Heart right ventricle (tissue), 16 donors: Measurements from ENCODE around the gene SLC17A5. TPM values are rescaled to one million over a fixed set of nuclear protein-coding genes. Genes with fewer than 3 reads are reported as not detected.
"Not testable (repeated sequence)": the region's sequence is repeated elsewhere in the genome, so short reads cannot be mapped to it uniquely, and the experiment has no call there.

Experiments
- ATAC-seq, 8 donors: fragments of 200-7000 bp; cut with Tn5 transposase; one replicate each; pipeline ENCODE4 v1.9.1; 2020; ENCODE audit warnings: mild to moderate bottlenecking in 8 of 8, moderate library complexity in 8 of 8, moderate number of reproducible peaks in 1 of 8
- DNase-seq, 2 donors: peaks; one replicate each; pipeline ENCODE4 v3.0.0-alpha.2; 2020
- H3K27ac ChIP-seq, 10 donors: fragments of 200-600 bp; sonication (generic) in 2 of 10; one replicate each; pipeline versions ENCODE4 v1.5.0 to v1.8.0; 2020 to 2022; ENCODE audit warnings: mild to moderate bottlenecking in 3 of 10
- H3K27me3 ChIP-seq, 7 donors: fragments of 200-600 bp; one replicate each; pipeline ENCODE4 v1.8.0; 2021 to 2022; ENCODE audit warnings: mild to moderate bottlenecking in 2 of 7
- H3K36me3 ChIP-seq, 9 donors: fragments of 200-600 bp; sonication (generic) in 1 of 9; one replicate each; pipeline versions ENCODE4 v1.5.0 to v1.8.0; 2020 to 2022; ENCODE audit warnings: mild to moderate bottlenecking in 2 of 9
- H3K4me1 ChIP-seq, 9 donors: fragments of 200-600 bp; sonication (generic) in 1 of 9; one replicate each; pipeline versions ENCODE4 v1.5.0 to v1.8.0; 2020 to 2022; ENCODE audit warnings: mild to moderate bottlenecking in 4 of 9
- H3K4me3 ChIP-seq, 10 donors: fragments of 200-600 bp; sonication (generic) in 2 of 10; one replicate each; pipeline versions ENCODE4 v1.5.0 to v1.8.0; 2020 to 2022; ENCODE audit warnings: mild to moderate bottlenecking in 7 of 10, moderate library complexity in 2 of 10
- H3K9me3 ChIP-seq, 11 donors: fragments of 200-600 bp in 10 of 11; sonication (generic) in 2 of 11; one replicate each; pipeline versions ENCODE4 v1.5.0 to v1.8.0; 2013 to 2022; ENCODE audit warnings: mild to moderate bottlenecking in 2 of 11, control low read depth in 1 of 11, moderate library complexity in 1 of 11
- CTCF ChIP-seq, 9 donors: fragments of 200-600 bp; sonication (generic) in 2 of 9; IDR thresholded peaks; one replicate each; pipeline versions ENCODE4 v1.5.0 to v1.8.0; 2021 to 2022; ENCODE audit warnings: antibody characterized with exemption in 9 of 9, mild to moderate bottlenecking in 5 of 9, moderate library complexity in 1 of 9
- WGBS, 2 donors: extraction: QIAGEN DNeasy Blood & Tissue Kit; methylation state at CpG; one replicate each; pipeline ENCODE4 v1.1.7; 2013; ENCODE audit warnings: inconsistent platforms in 1 of 2; 5-methylcytosine and 5-hydroxymethylcytosine counted together
- intact Hi-C, 10 donors: fragments of 100-400 bp; cut with DNase I; formaldehyde crosslinking; loops; one replicate each; pipeline versions ENCODE4 v1.11.1 to v1.14.2; 2022
- polyA plus RNA-seq, 2 donors: library from polyadenylated mRNA; stranded (reverse); fragments of 200-250 nt; gene quantifications; one replicate each; pipeline ENCODE4 v1.2.3, GENCODE V29; 2013
- total RNA-seq, 10 donors: library from RNA; stranded (reverse); fragmentation: NEBNext Ultra II Directional in 3 of 10; extraction: Animal tissue kit (Norgen Biotek cat#: 25700) in 3 of 10; gene quantifications; one replicate each; pipeline versions ENCODE4 v1.2.1 to v1.2.4, GENCODE V29; 2021 to 2023
- donor health status: Arrhythmogenic right ventricular cardiomyopathy.
- donor health status: ischemic (EF 13 %, LVEDD 7.1; RV severe dilation, severe dysfunction).
- donor health status: healthy with polysubstance abuse.
- donor health status: DM: no; HTN: yes; CAD: no.
- donor health status: DM: no; HTN: no; CAD: no.
- donor health status: ischemic (EF 25% LVEDD 6.9; RV normal size, moderate dysfunction).
- donor health status: ischemic (EF 25% LVEDD 5.7; RV mildly dilated, moderate dysfunction).
- donor health status: healthy.
- donor health status: DM: yes; HTN: yes; CAD: no.
- donor health status: Ischemic cardiomyopathy.
- donor health status: ischemic (EF 35%, LVEDD 5.7; RV mildly dilated, moderate dysfunction).
- donor health status: nonischemic (EF 11% LVEDD 7.7; RV severe dilation, severe dysfunction).
- donor health status: DM: yes; HTN: yes; CAD: no.
- donor health status: PGD.
- donor health status: ischemic (EF 29% LVEDD 5.4; RV normal size, mild dysfunction).
- donor health status: nonischemic (EF 23%, LVEDD 6.1; RV moderate dilation, normal function).

SLC17A5 gene
- total and polyA plus RNA-seq, 12 donors, result 1.9 to 7.6 (median 4.7) TPM

GRCh38 chr6:73632346-73632745 lies 21.4 kb downstream of the SLC17A5 start:
- peaks cover 0 to 100% (median 33%) of the 10 kb centered on the region in 9 donors for H3K36me3 ChIP-seq
- H3K27ac ChIP-seq, result no peak overlapping the region
- intact Hi-C loops, result no loop called here
- H3K4me3 ChIP-seq, result no peak overlapping the region
- H3K27me3 ChIP-seq, result no peaks in the 10 kb centered on the region
- no peak for DNase-seq
- no peak for ATAC-seq
- no peak for TF ChIP-seq CTCF (IDR thresholded peaks at IDR 0.05)
- H3K9me3 ChIP-seq, result no peaks in the 10 kb centered on the region
- WGBS, 2 donors, result 94 to 96% methylated on average over 7 of the region's 7 CpGs
- peaks cover 0 to 4% (median 0%) of the 10 kb centered on the region in 9 donors for H3K4me1 ChIP-seq

GRCh38 chr6:73631849-73632248 lies 21.9 kb downstream of the SLC17A5 start:
- WGBS, 2 donors, result 94 to 95% methylated on average over 5 of the region's 5 CpGs
- DNase-seq, result no peak

GRCh38 chr6:73630401-73630800 lies 23.4 kb downstream of the SLC17A5 start:
- Histone ChIP-seq H3K4me1 (no peaks in the 10 kb centered on the region), H3K36me3 (peaks cover 0 to 100% (median 35%) of the 10 kb centered on the region in 9 donors)
- no peak for ATAC-seq

More at GRCh38 chr6:73631849-73632248, 21.9 kb downstream of the SLC17A5 start:
- Histone ChIP-seq H3K4me1 (peaks cover 0 to 4% (median 0%) of the 10 kb centered on the region in 9 donors), H3K27me3 (no peaks in the 10 kb centered on the region), H3K9me3 (no peaks in the 10 kb centered on the region), H3K27ac (no peak overlapping the region), H3K36me3 (peaks cover 0 to 100% (median 38%) of the 10 kb centered on the region in 9 donors), H3K4me3 (no peak overlapping the region)
- no peak for ATAC-seq
- TF ChIP-seq CTCF (IDR thresholded peaks at IDR 0.05), result no peak
- intact Hi-C loops, result no loop called here

GRCh38 chr6:73624896-73625295 lies 28.9 kb downstream of the SLC17A5 start:
- H3K27ac ChIP-seq, result no peak overlapping the region
- DNase-seq (no peak), ATAC-seq (no peak)
- TF ChIP-seq CTCF (IDR thresholded peaks at IDR 0.05), result no peak
- H3K27me3 ChIP-seq, result no peaks in the 10 kb centered on the region
- no peaks in the 10 kb centered on the region for H3K4me1 ChIP-seq
- intact Hi-C loops, result no loop called here
- H3K9me3 ChIP-seq, result no peaks in the 10 kb centered on the region
- no peak overlapping the region for H3K4me3 ChIP-seq
- peaks cover 0 to 99% (median 30%) of the 10 kb centered on the region in 9 donors for H3K36me3 ChIP-seq
- 97 to 99% methylated on average over 4 of the region's 4 CpGs for WGBS, 2 donors

More at GRCh38 chr6:73630401-73630800, 23.4 kb downstream of the SLC17A5 start:
- no peaks in the 10 kb centered on the region for H3K9me3 ChIP-seq
- no peak for DNase-seq
- 80 to 86% methylated on average over 4 of the region's 4 CpGs for WGBS, 2 donors
- no peak overlapping the region for H3K4me3 ChIP-seq
- H3K27ac ChIP-seq, result no peak overlapping the region
- no peak for TF ChIP-seq CTCF (IDR thresholded peaks at IDR 0.05)
- intact Hi-C loops, result no loop called here
- H3K27me3 ChIP-seq, result no peaks in the 10 kb centered on the region

GRCh38 chr6:73623480-73623879 lies 30.3 kb downstream of the SLC17A5 start:
- WGBS, 2 donors, result 96 to 98% methylated on average over 8 of the region's 8 CpGs
- H3K27me3 ChIP-seq, ATAC-seq, H3K4me1 ChIP-seq, DNase-seq, H3K9me3 ChIP-seq, H3K27ac ChIP-seq, intact Hi-C loops, H3K4me3 ChIP-seq: not testable (repeated sequence)
- H3K36me3 ChIP-seq, result peaks cover 0 to 99% (median 19%) of the 10 kb centered on the region in 9 donors

GRCh38 chr6:73618082-73618481 lies 35.7 kb downstream of the SLC17A5 start:
- H3K4me3 ChIP-seq, ATAC-seq, H3K27ac ChIP-seq, H3K9me3 ChIP-seq, H3K27me3 ChIP-seq, H3K4me1 ChIP-seq, intact Hi-C loops, DNase-seq: not testable (repeated sequence)
- WGBS, 2 donors, result 92 to 96% methylated on average over 8 of the region's 8 CpGs
- H3K36me3 ChIP-seq, result peaks cover 0 to 94% (median 28%) of the 10 kb centered on the region in 9 donors
